K562 (cell line): ENCODE measurements around the gene GRPR. TPM values are rescaled to one million over a fixed set of nuclear protein-coding genes. Genes with fewer than 3 reads are reported as not detected.

Experiments
- ATAC-seq: fragments of 200-7000 bp; cut with Tn5 transposase; 3 replicates; pipeline ENCODE4 v1.9.1; 2020; ENCODE audit warnings: moderate library complexity
- BruUV-seq: library from RNA; stranded (reverse); fragments of 400-500 nt; replicated peaks from 2 replicates; lab custom pipeline; 2021; lab: Mats Ljungman, UMichigan
- CTCF ChIA-PET: fragments of 300-600 bp; formaldehyde crosslinking; extraction: SDS; loops from one replicate; lab custom pipeline; 2021; ENCODE audit warnings: low intra/inter-chr PET ratio; lab: Yijun Ruan, JAX
- POLR2A ChIA-PET: fragments of 300-600, 350-650 bp; sonication (Branson Sonifier 250); formaldehyde crosslinking; extraction: SDS; loops from one replicate; lab custom pipeline; 2021; ENCODE audit warnings: antibody characterized with exemption, inconsistent platforms; lab: Yijun Ruan, JAX
- DNase-seq, 4 experiments: peaks; one replicate each; pipeline versions ENCODE4 v3.0.0 to v3.0.0-alpha.2; 2011 to 2018; ENCODE audit warnings: low spot score in 3 of 4, mixed read lengths in 3 of 4; ENCODE audit errors: extremely low read depth in 1 of 4
- FAIRE-seq: peaks from 2 replicates; lab custom pipeline; 2011; peaks lifted over from hg19 to GRCh38; lab: Jason Lieb, UNC
- H2AFZ ChIP-seq: 2 replicates; pipeline ENCODE4 v1.6.0; 2011; ENCODE audit warnings: low read depth, low read length, control low read depth, inconsistent platforms
- H3K27ac ChIP-seq: fragments of 200-600 bp; 3 replicates; pipeline ENCODE4 v1.8.0; 2011; ENCODE audit warnings: low read depth, mild to moderate bottlenecking, control low read depth, inconsistent platforms, low read length, moderate library complexity, mixed read lengths; ENCODE audit errors: extremely low read depth
- H3K27me3 ChIP-seq, 2 experiments: fragments of 300-600 bp in 1 of 2; 2 replicates in 1 of 2; 3 replicates in 1 of 2; pipeline versions ENCODE4 v1.6.0 to v1.8.0; 2011; ENCODE audit warnings: inconsistent platforms in 2 of 2, low read length in 2 of 2, mild to moderate bottlenecking in 1 of 2, mixed read lengths in 1 of 2, moderate library complexity in 1 of 2; ENCODE audit not compliant: control insufficient read depth in 2 of 2, insufficient read depth in 2 of 2
- H3K36me3 ChIP-seq: fragments of 300-600 bp; 3 replicates; pipeline ENCODE4 v1.8.0; 2011; ENCODE audit warnings: mild to moderate bottlenecking, low read length, inconsistent platforms; ENCODE audit not compliant: control insufficient read depth, insufficient read depth
- H3K4me1 ChIP-seq, 2 experiments: fragments of 200-600 bp in 1 of 2; replicated peaks in 1 of 2; 2 replicates in 1 of 2; 3 replicates in 1 of 2; pipeline versions ENCODE4 v1.5.1 to v1.8.0; 2011; ENCODE audit warnings: inconsistent platforms in 2 of 2, low read length in 2 of 2, mild to moderate bottlenecking in 1 of 2, mixed read lengths in 1 of 2, moderate library complexity in 1 of 2; ENCODE audit not compliant: control insufficient read depth in 2 of 2, insufficient read depth in 2 of 2
- H3K4me2 ChIP-seq: 2 replicates; pipeline ENCODE4 v1.6.1; 2011; ENCODE audit warnings: low read length, control low read depth, inconsistent platforms, mixed read lengths; ENCODE audit not compliant: insufficient read depth
- H3K4me3 ChIP-seq: fragments of 200-600 bp; sonication (generic), shearing (Covaris generic); 2 replicates; pipeline ENCODE4 v1.5.1; 2016; ENCODE audit warnings: control low read depth, inconsistent platforms
- H3K79me2 ChIP-seq: fragments of 200-600 bp; 3 replicates; pipeline ENCODE4 v1.8.0; 2011; ENCODE audit warnings: low read length, inconsistent platforms; ENCODE audit not compliant: control insufficient read depth, insufficient read depth
- H3K9ac ChIP-seq, 2 experiments: 2 replicates each; pipeline versions ENCODE4 v1.6.0 to v1.6.1; 2011; ENCODE audit warnings: low read depth in 2 of 2, low read length in 2 of 2, control low read depth in 1 of 2, inconsistent platforms in 1 of 2, mild to moderate bottlenecking in 1 of 2, mixed read lengths in 1 of 2; ENCODE audit not compliant: insufficient read depth in 1 of 2
- H3K9me1 ChIP-seq: one replicate; pipeline ENCODE4 v1.6.0; 2011; ENCODE audit warnings: inconsistent platforms, mild to moderate bottlenecking, low read length, moderate library complexity; ENCODE audit not compliant: control insufficient read depth, insufficient read depth
- H3K9me3 ChIP-seq: replicated peaks from 2 replicates; pipeline ENCODE4 v1.5.1; 2011; ENCODE audit warnings: low read depth, low read length, inconsistent platforms; ENCODE audit not compliant: control insufficient read depth, insufficient read depth
- H4K20me1 ChIP-seq: replicated peaks from 2 replicates; pipeline ENCODE4 v1.6.1; 2011; ENCODE audit warnings: low read length, inconsistent platforms, mixed read lengths; ENCODE audit not compliant: control insufficient read depth, insufficient read depth
- CGGBP1 ChIP-seq: fragments of 250-450 bp; sonication (Bioruptor Pico); IDR thresholded peaks from 2 replicates; pipeline ENCODE4 v1.9.0; 2021; ENCODE audit warnings: mild to moderate bottlenecking
- MBD2 ChIP-seq: sonication (generic); IDR thresholded peaks from 2 replicates; pipeline ENCODE4 v1.6.1; 2016; ENCODE audit warnings: low read depth, borderline replicate concordance
- NFIX ChIP-seq: fragments of 250-450 bp; sonication (Bioruptor Pico); IDR thresholded peaks from 2 replicates; pipeline ENCODE4 v1.4.0; 2020; ENCODE audit warnings: low read depth, mild to moderate bottlenecking, moderate library complexity
- PKNOX1 ChIP-seq: fragments of 450-650 bp; IDR thresholded peaks from 2 replicates; pipeline ENCODE4 v1.6.1; 2016
- RNF2 ChIP-seq: sonication (generic); IDR thresholded peaks from 2 replicates; pipeline ENCODE4 v1.6.1; 2016
- SMARCE1 ChIP-seq: fragments of 450-650 bp; IDR thresholded peaks from 2 replicates; pipeline ENCODE4 v1.7.1; 2016; ENCODE audit warnings: mild to moderate bottlenecking
- ZNF3 ChIP-seq: fragments of 250-450 bp; sonication (Bioruptor Pico); IDR thresholded peaks from 2 replicates; pipeline ENCODE4 v1.5.0; 2021; ENCODE audit warnings: mild to moderate bottlenecking, moderate library complexity
- ZNF695 ChIP-seq: fragments of 450-650 bp; formaldehyde crosslinking; IDR thresholded peaks from 2 replicates; pipeline ENCODE4 v1.4.0; 2020; ENCODE audit warnings: mild to moderate bottlenecking, moderate library complexity
- ZNF77 ChIP-seq: fragments of 250-450 bp; sonication (Bioruptor Pico); IDR thresholded peaks from 2 replicates; pipeline ENCODE4 v1.5.0; 2020
- ZNF780A ChIP-seq: fragments of 250-450 bp; sonication (Bioruptor Pico); IDR thresholded peaks from 2 replicates; pipeline ENCODE4 v1.5.0; 2021; ENCODE audit warnings: mild to moderate bottlenecking
- WGBS: fragments of 100-300 bp; shearing (Covaris generic); methylation state at CpG from one replicate; pipeline ENCODE4 v1.1.6; 2016; ENCODE audit warnings: low coverage, mixed read lengths; ENCODE audit not compliant: insufficient coverage; ENCODE audit errors: missing lambda C conversion rate; 5-methylcytosine and 5-hydroxymethylcytosine counted together
- in situ Hi-C: fragments of 300-500 bp; cut with MboI; formaldehyde crosslinking; loops from 4 replicates; pipeline ENCODE4 v1.15.0; 2018; ENCODE audit warnings: inconsistent platforms, mixed read lengths
- intact Hi-C: fragments of 100-400 bp; cut with micrococcal nuclease; formaldehyde crosslinking; loops from 2 replicates; pipeline ENCODE4 v1.14.2; 2022
- polyA plus RNA-seq, 8 experiments: library from polyadenylated mRNA; depleted of rRNA in 4 of 8; stranded (reverse) in 5 of 8; unstranded in 3 of 8; fragments of >200 nt; fragmentation: Nextera tagmentation in 2 of 8; fragmentation: Illumina TruSeq in 1 of 8; extraction: Ambion mirVana in 2 of 8; extraction: Trizol in 1 of 8; gene quantifications; 2 replicates each; pipeline versions ENCODE4 v1.2.1 to v1.2.3, GENCODE V29; 2011 to 2014; ENCODE audit warnings: inconsistent platforms in 1 of 8, missing spikeins in 1 of 8
- total RNA-seq, 7 experiments: library from RNA; depleted of rRNA in 6 of 7; stranded (reverse); fragments of >200 nt in 6 of 7; fragmentation: Illumina TruSeq in 2 of 7; extraction: Trizol in 2 of 7; gene quantifications; 2 replicates each; pipeline versions ENCODE4 v1.2.1 to v1.2.3, GENCODE V29; 2011 to 2021; ENCODE audit warnings: low replicate concordance in 1 of 7
- TF ChIP-seq, protein P1 (sequence below), 2 experiments: fragments of 450-650 bp in 1 of 2; sonication (generic) in 1 of 2; formaldehyde crosslinking in 1 of 2; IDR thresholded peaks in 1 of 2; conservative IDR thresholded peaks in 1 of 2; 2 replicates each; pipeline versions ENCODE4 v1.6.1 to v1.8.1; 2016 to 2023; ENCODE audit warnings: mild to moderate bottlenecking in 2 of 2, moderate library complexity in 2 of 2, inconsistent platforms in 1 of 2, missing genetic modification reagents in 1 of 2

GRPR gene
- total and polyA plus RNA-seq, 9 of the 15 experiments (the other 6 are each of a cell fraction or from before 2014, with no cell fraction given) = 0.06 to 0.11 TPM; not detected in 7

DNA sequence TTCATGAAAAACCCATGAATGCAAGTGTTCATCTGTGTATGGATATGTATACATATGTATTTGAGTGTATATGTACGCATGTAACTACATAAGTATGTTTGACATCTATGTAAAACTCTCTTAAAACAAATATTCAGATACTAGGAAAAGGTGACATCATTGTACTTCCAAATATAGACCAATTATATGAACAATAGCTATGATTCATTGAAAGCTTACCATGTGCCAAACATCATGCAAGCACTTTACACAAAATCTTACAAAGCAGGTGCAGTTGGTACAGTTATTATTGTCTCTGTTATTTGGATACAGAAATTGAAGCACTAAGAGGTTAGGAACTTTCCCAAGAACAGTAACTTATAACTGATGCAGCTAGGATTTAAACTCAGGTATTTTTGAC is 65.3 kb downstream of the GRPR start:
- no peaks in the 10 kb centered on the region for H3K36me3 ChIP-seq
- no peak overlapping the region for H3K9ac ChIP-seq
- ChIA-PET CTCF (no interaction called here), POLR2A (no interaction called here)
- FAIRE-seq (no peak), ATAC-seq (no peak), DNase-seq (no peak)
- intact Hi-C loops (no loop called here), in situ Hi-C loops (no loop called here)
- no peak overlapping the region for H3K4me2 ChIP-seq
- no peak overlapping the region for H3K4me3 ChIP-seq
- H4K20me1 ChIP-seq = no peaks in the 10 kb centered on the region
- no peak overlapping the region for H3K27ac ChIP-seq
- no TSS peak for BruUV-seq
- H2AFZ ChIP-seq = no peak overlapping the region
- no peak for TF ChIP-seq PKNOX1
- TF ChIP-seq, protein P1, sequence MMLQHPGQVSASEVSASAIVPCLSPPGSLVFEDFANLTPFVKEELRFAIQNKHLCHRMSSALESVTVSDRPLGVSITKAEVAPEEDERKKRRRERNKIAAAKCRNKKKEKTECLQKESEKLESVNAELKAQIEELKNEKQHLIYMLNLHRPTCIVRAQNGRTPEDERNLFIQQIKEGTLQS (IDR thresholded peaks at IDR 0.05) = peak; percentile 33; the same call in 1 of the 2 replicates
- TF ChIP-seq, protein P1 (CRISPR knock-in tag; conservative IDR thresholded peaks at IDR 0.05) = no peak
- TF ChIP-seq, all 486 proteins: peak for 1
- Histone ChIP-seq H3K9me3 (no peaks in the 10 kb centered on the region), H3K27me3 (no peaks in the 10 kb centered on the region), H3K4me1 (peaks cover 0 to 8% of the 10 kb centered on the region in 2 experiments; a peak in 2 of 5 replicates), H3K9me1 (no peaks in the 10 kb centered on the region), H3K79me2 (no peaks in the 10 kb centered on the region)
- WGBS = 0% methylated on average over 1 of the region's 1 CpG

GRCh38 chrX:16191605-16192004 is 68.2 kb downstream of the GRPR start:
- no peaks in the 10 kb centered on the region; a peak in 2 of 5 replicates for H3K4me1 ChIP-seq
- ATAC-seq (no peak), DNase-seq (no peak), FAIRE-seq (no peak)
- WGBS = 24% methylated on average over 6 of the region's 6 CpGs
- BruUV-seq = no TSS peak
- ChIA-PET CTCF (no interaction called here), POLR2A (no interaction called here)
- H3K4me3 ChIP-seq = no peak overlapping the region
- H3K9ac ChIP-seq = no peak overlapping the region
- no peaks in the 10 kb centered on the region for H3K36me3 ChIP-seq
- no peaks in the 10 kb centered on the region for H3K9me1 ChIP-seq
- no peak overlapping the region for H3K4me2 ChIP-seq
- no peak overlapping the region; the same call in 1 of the 2 replicates for H2AFZ ChIP-seq
- H3K9me3 ChIP-seq = no peaks in the 10 kb centered on the region
- H3K27ac ChIP-seq = no peak overlapping the region
- no peak for TF ChIP-seq ZNF77 (CRISPR knock-in tag)
- TF ChIP-seq ZNF695 (CRISPR knock-in tag) = no peak
- TF ChIP-seq PKNOX1 = no peak
- no peak for TF ChIP-seq NFIX (CRISPR knock-in tag)
- TF ChIP-seq MBD2 = no peak
- no peak for TF ChIP-seq ZNF780A
- no peak for TF ChIP-seq CGGBP1
- no peak for TF ChIP-seq RNF2
- TF ChIP-seq SMARCE1 = no peak
- no peak for TF ChIP-seq ZNF3
- H3K27me3 ChIP-seq = no peaks in the 10 kb centered on the region
- intact Hi-C loops = no loop called here
- no peaks in the 10 kb centered on the region for H4K20me1 ChIP-seq
- in situ Hi-C loops = no loop called here
- H3K79me2 ChIP-seq = no peaks in the 10 kb centered on the region
